ENCODE results near the gene ADAM12.

ADAM12 gene

GRCh38 chr10:126235979-126236851 lies 152.1 kb downstream of the ADAM12 start:
- no peak for DNase-seq (ENCODE audit: low read depth in 2 of 2)

- DNase-seq (ENCODE audit: low read depth in 2 of 2) = no peak
These were observed 152.9 kb downstream of the ADAM12 start for GRCh38 chr10:126235091-126235978.

GRCh38 chr10:126234630-126235029 lies 153.6 kb downstream of the ADAM12 start:
- DNase-seq (ENCODE audit: low read depth in 2 of 2) = no peak

DNA sequence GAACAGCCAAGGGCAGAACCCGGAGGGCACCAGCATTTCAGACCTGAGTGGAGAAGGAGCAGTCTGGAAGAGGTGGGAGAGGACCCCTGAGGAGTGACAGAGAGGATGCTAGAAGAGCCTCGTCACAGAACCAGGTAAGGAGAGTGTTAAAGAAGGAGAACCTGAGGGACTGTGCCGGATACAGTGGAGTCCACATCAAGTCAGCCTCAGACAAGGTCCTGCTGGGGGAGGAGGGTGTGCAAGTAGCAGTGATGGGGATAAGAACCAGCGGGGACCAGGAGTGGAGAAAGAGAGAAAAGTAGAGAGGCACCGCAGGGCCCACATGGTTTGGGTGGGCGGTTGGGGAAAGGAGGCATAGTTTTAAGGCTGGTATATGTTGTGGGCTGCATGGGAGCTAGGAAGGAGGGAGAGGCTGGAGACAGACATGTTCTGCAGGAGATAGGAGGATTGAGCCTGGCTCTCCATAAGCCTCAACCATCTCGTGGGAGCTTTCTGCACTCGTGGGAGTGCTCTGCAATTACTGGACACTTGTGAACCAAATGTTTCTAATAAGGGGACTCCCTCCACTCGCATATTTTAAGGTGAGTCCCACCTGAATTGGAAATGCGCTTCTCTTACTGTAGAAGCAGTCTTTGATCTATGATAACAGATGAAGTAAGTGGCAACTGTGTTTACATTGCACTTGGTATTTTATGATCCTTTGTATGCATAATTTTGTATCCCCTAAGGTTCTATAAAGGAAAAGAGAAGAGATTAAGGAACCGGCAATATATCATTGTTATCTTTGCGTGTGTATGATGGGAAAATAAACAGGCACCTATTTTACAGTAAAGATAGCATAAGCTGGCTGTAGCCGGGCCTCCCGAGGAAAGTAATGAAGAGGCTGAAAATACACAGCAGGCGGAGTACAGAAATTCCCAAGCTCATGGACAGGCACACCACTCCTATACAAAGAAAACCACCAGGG lies 154.8 kb downstream of the ADAM12 start:
- no peak for DNase-seq (ENCODE audit: low read depth in 2 of 2)

- no peak for DNase-seq (ENCODE audit: low read depth in 2 of 2)
These were observed 157.7 kb downstream of the ADAM12 start for GRCh38 chr10:126230587-126230986.

DNA sequence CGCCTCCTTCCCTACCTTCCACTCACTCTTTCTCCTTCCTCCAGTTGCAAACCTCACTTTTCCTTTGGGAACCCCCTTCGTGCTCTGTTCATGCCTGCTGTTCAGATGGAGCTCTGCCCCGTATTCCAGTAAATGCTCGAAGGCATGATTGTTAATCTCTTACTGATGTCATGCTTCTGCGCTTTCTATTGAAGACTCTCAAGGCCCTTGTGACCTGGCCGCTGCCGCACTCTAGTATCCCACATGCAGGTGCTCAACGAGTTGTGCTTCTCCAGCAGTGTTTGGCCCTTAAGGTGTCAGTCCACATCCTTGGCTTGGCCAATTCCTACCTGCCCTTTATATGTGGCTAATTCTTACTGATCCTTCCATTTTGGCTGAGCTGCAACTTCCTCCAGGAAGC lies 158.6 kb downstream of the ADAM12 start:
- DNase-seq (ENCODE audit: low read depth in 2 of 2) = no peak

DNA sequence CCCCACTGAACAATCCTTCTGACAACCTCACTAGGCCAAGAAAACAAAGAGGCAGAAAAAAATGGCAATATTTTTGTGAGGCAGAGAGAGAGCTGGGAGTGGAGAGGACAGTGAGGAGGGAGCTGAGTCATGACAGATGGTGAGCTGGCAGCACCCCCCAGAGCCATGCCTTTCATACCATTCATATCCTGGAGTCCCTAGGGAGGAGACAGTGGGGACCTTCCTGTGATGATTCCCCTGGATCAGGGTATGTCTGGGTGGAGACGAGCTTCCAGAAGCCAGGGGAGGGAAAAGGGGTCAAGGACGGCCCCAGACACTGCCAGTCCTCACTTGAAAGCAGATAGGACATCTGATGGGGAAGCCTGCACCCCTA lies 160.5 kb downstream of the ADAM12 start:
- DNase-seq (ENCODE audit: low read depth in 2 of 2) = no peak

- DNase-seq (ENCODE audit: low read depth in 2 of 2) = no peak
These were observed 161.1 kb downstream of the ADAM12 start for GRCh38 chr10:126226988-126227761.

GRCh38 chr10:126226205-126226604 lies 162.1 kb downstream of the ADAM12 start:
- DNase-seq (ENCODE audit: low read depth in 2 of 2) = no peak

- no peak for DNase-seq (ENCODE audit: low read depth in 2 of 2)
These were observed 162.6 kb downstream of the ADAM12 start for GRCh38 chr10:126225672-126226008.

GRCh38 chr10:126224967-126225671 lies 163.2 kb downstream of the ADAM12 start:
- DNase-seq (ENCODE audit: low read depth in 2 of 2) = no peak

- no peak for DNase-seq (ENCODE audit: low read depth in 2 of 2)
These were observed 164.7 kb downstream of the ADAM12 start for GRCh38 chr10:126223512-126224067.

GRCh38 chr10:126222736-126223511 lies 165.4 kb downstream of the ADAM12 start:
- DNase-seq (ENCODE audit: low read depth in 2 of 2) = no peak

DNA sequence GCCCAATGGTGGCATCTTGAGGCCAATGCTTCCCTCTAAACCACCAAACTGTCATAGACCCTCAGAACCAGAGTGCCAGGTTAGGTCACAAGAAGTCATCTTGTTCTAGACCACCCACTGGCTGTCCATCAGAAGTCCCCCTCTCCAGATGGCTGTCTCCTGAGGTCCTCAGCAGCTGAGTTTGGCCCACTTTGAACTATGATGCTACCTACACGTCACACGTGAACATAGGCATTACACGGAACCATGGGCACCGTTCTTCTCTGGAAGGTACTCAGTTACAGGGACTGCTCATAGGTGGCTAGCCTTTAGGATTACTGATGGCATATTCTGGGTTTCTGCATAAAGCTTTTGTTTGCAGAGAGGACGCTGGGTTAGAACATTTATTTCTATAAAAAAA lies 166.4 kb downstream of the ADAM12 start:
- no peak for DNase-seq (ENCODE audit: low read depth in 2 of 2)

- DNase-seq (ENCODE audit: low read depth in 2 of 2) = no peak
These were observed 169.3 kb downstream of the ADAM12 start for GRCh38 chr10:126218778-126219649.

GRCh38 chr10:126218174-126218573 lies 170.1 kb downstream of the ADAM12 start:
- DNase-seq (ENCODE audit: low read depth in 2 of 2) = no peak

- DNase-seq (ENCODE audit: low read depth in 2 of 2) = no peak
These were observed 171.7 kb downstream of the ADAM12 start for GRCh38 chr10:126216632-126216961.
